ENCODE measurements around the gene DDX19B.

GRCh38 chr16:70301121-70301520 is 2.1 kb downstream of the DDX19B start:
- TF ChIP-seq, protein P1, sequence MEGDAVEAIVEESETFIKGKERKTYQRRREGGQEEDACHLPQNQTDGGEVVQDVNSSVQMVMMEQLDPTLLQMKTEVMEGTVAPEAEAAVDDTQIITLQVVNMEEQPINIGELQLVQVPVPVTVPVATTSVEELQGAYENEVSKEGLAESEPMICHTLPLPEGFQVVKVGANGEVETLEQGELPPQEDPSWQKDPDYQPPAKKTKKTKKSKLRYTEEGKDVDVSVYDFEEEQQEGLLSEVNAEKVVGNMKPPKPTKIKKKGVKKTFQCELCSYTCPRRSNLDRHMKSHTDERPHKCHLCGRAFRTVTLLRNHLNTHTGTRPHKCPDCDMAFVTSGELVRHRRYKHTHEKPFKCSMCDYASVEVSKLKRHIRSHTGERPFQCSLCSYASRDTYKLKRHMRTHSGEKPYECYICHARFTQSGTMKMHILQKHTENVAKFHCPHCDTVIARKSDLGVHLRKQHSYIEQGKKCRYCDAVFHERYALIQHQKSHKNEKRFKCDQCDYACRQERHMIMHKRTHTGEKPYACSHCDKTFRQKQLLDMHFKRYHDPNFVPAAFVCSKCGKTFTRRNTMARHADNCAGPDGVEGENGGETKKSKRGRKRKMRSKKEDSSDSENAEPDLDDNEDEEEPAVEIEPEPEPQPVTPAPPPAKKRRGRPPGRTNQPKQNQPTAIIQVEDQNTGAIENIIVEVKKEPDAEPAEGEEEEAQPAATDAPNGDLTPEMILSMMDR (IDR thresholded peaks at IDR 0.05; ENCODE audit: borderline replicate concordance, extremely low read depth, low read length, poor library complexity, severe bottlenecking), result no peak
- TF ChIP-seq EZH2 (IDR thresholded peaks at IDR 0.05; ENCODE audit: borderline replicate concordance, low read depth, low read length, severe bottlenecking), result no peak

Measured in DND-41 (cell line).